ENCODE measurements around the gene KIAA1958.

GRCh38 chr9:112694706-112695555 lies 208.3 kb downstream of the KIAA1958 start:
- TF ChIP-seq CTCF (IDR thresholded peaks at IDR 0.05 in 4 of 5, conservative IDR thresholded peaks at IDR 0.05 in 1 of 5), result no peak
- TF ChIP-seq POLR2A (IDR thresholded peaks at IDR 0.05), result no peak

Data from gastrocnemius medialis (tissue), 4 donors.